DMS 273 (cell line): ENCODE results near the gene NTPCR.

Experiments
- DNase-seq: peaks from one replicate; lab custom pipeline; 2025; ENCODE audit not compliant: unreplicated experiment; lab: John Stamatoyannopoulos, UW

Gene NTPCR

DNA sequence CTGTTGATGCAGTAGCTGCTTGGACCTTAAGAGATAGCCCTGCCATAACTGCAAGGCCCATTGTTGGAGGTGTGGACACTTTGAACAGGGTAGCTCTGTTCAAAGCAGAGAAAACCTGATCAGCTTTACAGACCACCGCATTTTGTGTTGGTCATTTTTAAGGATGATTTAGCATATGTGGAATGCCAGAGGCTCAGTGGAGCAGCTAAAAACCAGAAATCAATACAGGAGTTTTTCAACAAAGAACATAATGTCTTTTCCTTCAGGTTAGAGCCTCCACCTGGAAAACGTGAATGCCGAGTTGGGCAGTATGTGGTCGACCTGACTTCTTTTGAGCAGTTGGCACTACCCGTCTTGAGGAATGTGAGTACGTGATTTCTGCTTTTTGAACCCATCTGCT is 5.7 kb downstream of the NTPCR start:
- DNase-seq = no peak

DNA sequence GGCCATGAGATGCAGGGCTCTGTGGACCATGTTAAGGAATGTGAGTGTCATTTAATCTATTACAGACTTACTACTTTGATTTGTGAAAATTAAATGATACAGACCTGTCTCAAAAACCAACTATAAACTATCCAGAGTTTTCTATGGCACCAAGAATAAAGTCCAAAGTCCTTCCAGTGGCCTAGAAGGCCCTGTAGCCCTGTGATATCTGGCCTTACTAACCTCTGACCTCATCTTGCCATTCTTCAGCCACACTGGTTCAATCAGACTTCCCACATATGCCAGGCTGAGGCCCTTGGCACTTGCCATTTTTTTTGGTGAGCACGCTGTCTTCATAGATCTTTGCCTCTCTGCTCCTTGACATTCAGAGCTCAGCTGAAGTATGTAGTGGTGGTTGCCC is 7.7 kb downstream of the NTPCR start:
- no peak for DNase-seq

DNA sequence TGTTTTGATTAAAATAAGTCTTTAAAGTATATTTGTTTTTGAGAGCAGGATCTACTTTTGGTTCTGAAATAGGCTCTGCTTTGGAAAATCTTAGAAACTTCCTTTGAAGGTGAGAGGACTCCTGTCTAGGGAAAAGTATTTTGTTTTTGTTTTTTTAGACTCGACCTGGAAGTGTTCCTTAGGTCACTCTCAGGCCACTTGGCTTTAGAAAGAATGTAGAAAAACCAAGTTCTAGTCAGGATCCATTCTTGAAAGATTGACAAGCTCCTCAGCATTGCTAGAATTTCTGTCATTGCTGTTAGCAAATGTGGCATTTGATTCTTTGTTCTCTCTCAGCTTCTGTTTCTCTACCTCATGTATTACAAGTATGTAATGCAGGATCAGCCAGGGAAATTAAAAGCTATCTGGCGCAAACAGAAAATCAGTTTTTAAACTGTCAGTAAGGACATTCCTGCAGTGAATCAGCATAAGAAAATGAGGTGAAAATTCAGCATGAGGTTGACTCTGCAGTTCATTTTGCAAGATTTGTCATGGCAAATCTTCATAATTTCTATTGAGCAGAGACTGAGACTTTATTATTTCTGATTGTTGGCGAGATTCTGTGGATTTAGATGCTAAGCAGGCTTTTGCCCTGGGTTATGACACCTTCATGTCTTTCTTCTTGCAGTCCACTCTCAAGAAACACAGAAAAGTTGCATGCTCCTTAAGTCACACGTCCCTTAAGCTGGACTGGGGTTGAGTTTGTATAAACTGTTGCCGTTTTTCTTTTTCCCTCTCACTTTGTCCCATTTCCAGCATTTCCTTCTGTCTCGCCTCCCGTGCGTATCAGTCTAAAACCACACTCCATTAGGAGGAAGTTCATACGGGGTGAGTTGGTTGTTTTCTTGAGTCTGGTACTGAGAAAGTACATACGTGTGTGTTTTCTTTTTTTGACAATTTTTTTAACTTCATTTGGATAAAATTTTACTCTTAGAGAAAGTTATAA is 12.6 kb downstream of the NTPCR start:
- no peak for DNase-seq

DNA sequence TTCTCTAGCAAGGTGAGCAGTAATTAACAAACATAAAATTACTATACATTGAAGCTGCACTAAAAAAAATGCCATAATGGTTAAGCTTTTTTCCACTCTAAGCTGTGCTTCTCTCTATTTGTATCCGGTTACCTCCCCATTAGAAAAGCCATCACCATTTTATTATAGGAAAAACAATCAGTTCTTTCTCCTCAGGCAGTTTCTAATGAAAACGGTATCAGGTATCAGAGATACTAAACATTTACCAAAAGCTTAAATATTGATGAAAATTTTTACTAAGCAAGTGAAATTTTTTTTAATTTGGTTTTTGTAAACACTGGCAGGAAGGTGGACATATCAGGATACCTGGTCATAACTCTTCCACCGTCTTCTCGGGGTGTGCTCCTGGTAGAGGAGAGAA is 14.2 kb downstream of the NTPCR start:
- DNase-seq = no peak

DNA sequence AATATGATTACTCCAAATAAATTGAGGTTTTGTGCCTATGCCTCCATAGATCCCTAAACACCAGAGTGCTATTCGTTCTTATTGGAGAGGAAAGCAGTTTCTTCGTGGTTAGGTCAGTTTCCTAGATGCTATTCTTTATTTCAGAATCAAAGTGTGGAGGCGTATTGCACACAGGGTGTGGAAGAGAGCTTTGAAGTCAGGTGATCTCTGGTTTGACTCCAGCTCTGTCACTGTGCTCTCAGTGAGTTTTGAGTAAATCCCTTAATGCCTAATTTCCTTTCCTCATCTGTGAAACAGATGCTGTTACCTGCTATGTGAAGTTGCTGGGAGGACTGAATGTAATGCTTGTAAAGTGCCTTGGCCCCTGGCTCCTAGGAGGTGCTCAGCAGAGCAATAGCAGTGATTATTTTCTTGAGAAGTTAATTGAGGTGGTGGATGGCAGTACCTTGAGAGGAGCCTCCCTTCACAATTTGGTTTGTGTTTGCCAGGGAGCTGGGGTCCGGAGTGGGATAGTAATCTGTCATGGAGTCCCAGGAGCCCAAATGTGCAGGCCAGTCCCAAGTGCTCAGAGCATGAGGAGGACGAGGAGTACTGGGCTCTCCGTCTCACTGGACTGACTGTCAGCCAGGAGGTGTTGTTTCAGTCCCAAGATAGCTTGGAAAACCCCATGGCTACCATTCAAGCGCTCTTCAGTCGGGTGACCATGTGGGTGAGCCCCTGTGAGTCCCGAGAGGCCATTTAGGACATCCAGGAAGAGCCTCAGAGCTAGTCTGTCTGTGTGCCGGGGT is 14.9 kb downstream of the NTPCR start:
- peak; percentile 52 for DNase-seq

DNA sequence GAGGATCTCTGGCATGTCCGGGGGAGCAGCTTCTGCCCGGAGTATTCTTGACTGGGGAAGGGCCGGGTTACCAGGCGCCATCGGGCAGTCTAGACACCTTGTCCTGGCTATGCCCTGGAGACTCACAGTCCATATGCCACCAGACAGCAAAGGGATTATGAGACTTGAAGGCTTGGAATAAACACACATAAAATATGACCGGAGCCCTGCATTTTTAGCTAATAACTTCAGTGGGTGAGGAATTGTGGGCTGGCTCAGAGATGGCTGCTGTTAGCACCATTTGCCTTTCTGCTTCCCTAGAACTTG is 15.5 kb downstream of the NTPCR start:
- peak; percentile 61 for DNase-seq

DNA sequence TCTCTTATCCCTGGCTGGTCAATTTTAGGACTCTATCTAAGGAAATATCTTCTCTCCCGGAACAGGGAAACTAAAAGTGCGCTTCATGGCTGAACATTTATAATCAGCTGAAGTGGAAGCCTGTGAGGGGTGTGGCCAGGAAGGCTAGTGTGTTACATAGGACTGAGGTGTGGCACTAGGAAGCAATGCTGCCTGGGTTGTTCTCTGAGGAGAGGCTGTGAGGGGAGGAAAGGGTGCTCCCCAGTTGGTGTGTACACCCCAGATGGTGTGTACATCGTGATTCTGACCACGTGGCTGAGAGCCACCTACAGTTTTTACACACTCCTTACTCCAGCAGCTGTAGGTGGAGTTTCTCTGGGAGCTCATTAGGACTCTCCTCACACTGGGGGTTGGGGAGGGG is 16.3 kb downstream of the NTPCR start:
- DNase-seq = peak; percentile 47

DNA sequence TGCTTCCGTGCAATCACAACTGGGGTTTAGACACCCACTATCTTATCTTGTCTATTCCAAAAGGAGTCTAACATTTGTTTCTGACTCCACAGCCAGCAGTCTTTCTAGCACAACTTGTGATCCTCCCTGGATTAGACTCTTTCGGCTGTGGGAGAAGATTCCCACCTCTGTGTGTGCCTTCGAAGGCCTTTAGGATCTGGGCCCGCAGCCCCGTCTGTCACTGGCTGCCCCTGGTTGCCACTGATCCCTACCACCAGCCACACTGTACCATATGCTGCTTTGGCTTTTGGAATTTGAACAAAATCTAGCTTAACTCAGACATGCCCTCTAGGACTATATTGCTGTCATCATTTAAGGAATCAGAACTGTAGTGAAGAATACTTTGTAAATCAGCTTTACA is 18.0 kb downstream of the NTPCR start:
- no peak for DNase-seq

DNA sequence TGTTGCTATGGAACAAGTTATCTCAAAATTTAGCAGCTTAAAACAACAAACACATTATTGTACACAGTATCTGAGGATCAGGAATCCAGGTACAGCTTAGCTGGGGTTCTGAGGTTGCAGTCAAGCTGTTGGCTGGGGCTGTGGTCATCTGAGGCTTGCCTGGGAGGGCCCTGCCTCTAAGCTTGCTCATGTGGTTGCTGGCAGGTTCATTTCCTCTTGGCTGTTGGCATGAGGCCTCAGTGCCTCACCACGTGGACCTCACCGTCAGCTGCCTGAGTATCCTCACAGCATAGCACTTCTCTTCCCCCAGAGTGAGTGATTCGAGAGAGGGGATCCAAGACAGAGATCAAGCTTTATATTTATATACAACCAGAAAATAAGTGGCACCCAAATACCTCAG is 18.6 kb downstream of the NTPCR start:
- DNase-seq = no peak

DNA sequence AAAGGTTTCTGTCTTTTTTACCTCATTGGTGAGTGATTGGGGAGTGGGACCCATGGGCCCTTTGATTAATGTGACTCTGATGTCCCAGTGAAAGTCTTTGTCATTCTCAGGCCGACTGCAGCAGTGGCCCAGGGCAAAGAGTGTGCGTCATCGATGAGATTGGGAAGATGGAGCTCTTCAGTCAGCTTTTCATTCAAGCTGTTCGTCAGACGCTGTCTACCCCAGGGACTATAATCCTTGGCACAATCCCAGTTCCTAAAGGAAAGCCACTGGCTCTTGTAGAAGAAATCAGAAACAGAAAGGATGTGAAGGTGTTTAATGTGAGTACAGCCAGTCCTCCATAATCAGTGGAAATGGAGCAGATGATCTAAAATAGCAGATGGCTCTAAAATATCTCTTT is 19.4 kb downstream of the NTPCR start:
- DNase-seq = no peak

DNA sequence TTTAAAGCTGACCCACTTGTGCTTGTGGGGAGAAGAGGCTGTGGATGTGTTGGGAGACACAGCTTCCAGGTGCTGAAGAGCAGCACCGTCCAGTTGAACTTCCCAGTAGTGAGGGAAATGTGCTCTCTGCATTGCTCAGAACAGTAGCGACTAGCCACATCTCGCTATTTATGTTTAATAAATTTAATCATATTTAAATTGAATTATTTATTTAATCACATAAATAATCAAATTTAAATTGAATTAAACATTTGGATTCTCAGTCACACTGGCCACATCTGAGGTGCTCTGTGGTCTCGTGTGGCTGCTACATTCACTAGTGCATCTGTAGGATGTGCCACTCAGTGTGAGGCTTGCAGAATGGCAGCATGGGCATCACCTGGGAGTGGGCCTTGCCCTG is 20.1 kb downstream of the NTPCR start:
- DNase-seq = no peak

DNA sequence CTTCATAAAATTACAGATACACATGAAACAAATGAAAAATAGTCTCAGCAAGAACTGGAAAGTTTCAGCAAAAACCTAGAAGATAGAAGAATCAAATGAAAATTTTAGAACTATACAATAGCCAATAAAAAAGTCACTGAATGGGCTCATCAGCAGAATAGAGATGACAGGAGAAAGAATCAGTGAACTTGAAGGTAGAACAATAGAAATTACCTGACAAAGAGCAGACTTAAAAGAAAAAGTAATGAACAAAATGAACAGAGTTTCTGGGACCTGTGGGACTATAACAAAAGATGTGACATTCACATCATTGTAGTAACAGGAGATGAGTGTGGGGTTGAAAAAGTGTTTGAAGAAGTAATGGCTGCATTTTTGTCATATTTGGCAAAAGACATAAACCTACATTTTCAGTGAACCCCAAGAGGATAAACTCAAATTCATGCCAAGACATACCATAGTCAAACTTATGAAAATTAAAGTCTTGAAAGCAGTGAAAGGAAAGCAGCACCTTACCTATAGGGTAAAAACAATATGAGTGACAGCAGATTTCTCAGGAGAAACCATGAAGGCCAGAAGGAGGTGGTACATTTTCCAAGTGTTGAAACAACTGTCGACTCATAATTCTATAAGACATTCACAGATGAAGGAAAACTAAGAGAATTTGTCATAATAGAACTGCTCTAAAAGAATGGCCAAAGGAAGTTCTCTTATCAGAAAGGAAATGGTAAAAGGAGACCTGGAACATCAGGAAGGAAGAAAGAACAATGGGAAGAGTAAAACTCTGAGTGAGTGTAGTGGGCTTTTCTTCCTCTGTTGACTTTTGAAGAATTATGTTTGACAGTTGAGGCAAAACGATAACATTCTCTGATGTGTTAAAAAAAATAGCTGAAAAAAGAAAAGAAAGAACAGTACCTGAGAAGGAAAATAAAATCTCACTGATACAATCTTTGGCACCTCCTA is 23.5 kb downstream of the NTPCR start:
- DNase-seq = no peak

DNA sequence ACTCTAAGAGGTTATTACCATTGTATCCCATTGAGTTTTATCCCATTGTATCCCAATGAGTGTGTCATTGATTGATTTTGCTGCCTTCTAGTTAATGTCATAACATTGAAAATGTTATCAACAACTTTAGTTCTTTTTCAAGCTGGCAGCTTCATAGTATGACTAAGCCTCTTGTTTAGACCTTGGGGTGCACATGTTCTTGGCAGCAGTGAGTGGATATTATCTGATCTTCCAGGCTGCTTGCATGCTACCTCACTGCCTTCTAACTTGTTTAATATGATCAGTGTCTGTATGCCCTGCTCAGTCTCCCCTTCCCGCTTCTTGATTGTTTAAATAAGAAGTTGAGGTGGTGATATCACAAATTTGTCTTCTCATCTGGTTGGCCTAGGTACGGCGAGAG is 24.6 kb downstream of the NTPCR start:
- DNase-seq = no peak

DNA sequence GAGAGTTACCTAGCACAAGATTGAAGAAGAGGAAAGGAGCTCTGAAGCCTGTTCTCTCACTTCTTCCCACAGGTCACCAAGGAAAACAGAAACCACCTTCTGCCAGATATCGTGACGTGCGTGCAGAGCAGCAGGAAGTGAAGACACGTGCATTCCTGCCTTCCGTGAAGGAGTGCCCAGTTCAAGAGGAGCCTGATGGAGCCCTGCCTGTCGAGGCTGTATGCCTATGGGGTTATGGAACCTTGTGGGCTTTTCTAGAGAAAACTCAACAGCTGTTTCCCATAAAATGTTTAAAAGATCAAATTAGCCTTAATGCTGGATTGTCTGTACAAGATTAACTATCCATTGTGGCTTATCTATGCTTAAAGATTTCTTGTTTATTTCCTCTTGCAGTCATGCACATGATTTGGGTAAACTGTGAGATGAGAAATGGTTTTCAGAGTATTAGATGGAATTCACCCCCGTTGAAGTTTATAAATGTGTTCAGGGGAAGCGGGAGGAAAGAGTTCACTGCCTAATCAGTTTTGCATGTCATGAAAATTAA is 27.8 kb downstream of the NTPCR start:
- no peak for DNase-seq

DNA sequence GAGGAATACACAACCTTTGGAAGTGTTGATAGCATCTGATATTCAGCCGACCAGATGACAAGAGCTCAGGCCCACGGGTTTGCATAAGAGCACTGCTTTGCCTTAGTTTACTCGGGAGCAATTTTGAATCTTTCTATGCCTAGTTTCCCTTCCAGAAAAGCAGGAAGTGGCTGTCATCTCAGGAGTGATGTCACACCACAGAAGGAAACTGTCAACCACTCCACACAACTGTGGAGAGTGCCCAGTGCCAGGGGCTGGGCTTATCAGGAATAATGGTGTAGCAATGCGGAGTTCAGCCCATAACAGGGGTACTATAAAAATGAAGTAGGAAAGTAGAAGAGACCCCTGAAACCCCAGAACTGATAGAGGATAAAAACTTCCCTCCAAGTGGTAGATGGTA is 28.4 kb downstream of the NTPCR start:
- no peak for DNase-seq

DNA sequence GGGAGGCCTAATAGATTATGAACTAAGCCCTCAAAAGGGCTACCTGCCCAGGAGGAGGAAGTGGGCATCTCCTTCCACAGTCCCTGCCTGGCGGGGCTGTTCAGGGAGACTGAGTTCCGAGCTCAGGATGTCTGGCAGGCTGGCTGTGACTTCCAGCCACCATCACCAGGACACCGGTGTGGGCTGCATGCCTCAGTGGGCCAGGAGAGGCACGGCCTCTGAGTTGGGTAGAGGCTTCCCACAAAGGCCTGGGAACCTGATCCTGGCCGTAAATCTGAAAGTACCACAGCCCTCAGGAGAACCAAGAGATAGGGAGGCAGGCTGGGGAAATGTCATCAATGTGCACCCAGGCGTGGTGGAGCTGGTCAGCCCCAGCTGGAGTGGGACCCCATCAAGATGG is 29.1 kb downstream of the NTPCR start:
- DNase-seq = no peak

DNA sequence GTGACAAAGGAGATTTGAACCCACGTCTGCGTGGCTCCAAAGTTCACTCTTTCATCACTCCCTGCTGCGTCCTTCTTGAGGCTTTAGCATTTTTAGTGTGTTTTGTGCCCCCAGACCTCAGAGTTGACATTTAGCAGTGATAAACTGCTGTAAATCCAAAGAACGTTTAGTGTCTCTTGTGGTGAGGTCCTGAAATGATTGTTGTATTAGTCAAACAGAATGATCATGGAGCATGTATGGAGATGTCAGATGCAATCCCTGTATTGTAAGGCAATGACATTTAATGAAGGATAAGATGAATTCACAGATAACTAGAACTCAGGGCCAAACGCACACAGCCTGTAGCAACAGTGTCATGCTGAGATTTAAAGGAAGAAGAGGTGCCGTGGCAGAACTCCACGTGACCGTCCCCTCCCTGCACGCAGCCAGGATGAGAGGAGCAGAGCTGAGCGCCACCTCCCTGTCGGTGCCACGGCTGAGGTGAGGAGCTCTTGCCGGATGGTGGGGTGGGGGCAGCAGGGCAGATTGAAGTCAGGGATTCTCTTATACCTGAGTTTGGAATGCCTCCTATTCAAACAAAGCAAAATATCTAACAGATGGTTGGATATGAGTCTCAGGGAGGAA is 30.1 kb downstream of the NTPCR start:
- DNase-seq = peak; percentile 61

DNA sequence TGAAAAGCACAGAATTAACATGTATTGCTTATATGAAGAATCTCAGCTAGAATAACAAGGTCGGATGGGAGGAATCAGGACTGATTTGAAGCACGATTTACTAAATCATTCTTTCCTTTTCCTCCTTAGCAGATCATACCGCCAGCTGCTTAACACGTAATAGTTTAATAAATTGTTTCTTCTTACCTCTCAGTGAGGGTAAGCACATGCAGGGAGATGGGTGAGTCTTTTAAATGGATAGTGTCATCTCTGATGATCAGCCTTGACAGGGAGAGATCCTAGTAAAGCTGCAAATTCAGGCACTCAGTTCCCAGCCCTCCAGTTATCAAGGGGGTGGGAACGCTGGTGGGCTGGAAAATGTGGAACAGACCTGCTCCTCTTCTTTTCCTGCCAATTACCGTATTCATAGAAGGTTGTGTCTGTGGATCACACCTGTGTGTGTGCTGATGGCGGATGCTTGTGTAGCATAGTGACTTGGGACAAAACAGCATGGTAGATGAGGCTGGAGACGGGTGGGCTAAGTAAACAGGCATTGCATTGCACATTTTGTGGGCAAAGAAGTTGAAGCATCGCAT is 30.7 kb downstream of the NTPCR start:
- no peak for DNase-seq

DNA sequence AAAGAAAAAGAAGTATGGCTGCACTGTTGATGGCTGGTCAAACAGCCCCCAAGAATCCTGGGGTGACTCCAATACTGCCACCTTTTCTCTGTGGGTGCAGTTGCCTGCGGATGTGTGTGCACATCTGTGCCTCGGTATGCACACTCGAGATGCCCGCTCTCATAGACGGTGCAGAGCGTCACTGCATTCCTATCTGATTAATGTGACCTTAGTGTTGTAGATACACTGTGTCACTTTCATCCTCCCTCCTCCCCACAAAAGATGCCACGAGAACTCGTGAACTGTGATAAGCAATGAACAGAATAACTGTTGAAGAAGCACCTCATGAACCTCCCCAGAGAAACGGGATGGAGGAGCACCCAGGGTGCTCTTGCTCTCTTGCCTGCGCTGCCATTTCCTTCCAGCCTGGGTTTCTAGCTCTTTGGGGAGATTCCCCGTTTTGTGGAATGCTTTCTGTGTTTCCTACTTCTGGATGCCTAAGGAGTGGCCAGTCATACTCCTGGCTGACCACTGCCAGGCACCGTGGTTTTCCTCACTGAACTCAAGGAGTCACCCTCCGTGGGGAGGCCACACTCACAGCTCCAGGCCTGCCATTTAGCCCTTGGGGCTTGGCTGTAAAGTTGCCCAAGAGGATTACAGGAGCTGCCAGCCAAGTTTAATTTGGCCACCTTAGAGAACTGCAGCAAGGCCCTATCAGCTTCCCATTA is 32.0 kb downstream of the NTPCR start:
- no peak for DNase-seq

DNA sequence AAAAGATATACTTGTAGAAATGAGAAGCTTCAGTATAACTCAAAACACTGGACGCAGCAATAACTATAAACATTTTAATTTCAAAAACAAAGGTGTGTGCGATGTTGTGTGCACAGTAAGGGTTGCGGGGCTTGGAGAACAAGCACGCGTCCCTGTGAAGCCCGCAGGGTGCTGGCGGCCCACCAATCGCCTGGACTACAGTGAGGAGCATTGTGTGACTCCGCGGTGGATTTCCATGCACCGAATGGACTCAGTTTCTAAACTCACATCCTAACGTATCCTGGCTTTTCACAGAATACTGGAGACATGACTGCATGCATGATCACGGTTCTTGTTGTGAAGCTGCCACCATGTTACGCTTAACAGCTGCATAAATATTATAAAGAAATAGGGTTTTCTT is 33.0 kb downstream of the NTPCR start:
- no peak for DNase-seq
